HEK293 (cell line): ENCODE measurements around the gene JOSD1.
A peak's percentile ranks its signal among the peaks of the same experiment; 100 is the strongest.

Source experiments
- CTCF ChIA-PET: fragments of 350-600 bp; formaldehyde crosslinking; extraction: SDS; loops from one replicate; lab custom pipeline; 2021; ENCODE audit warnings: antibody characterized with exemption; lab: Yijun Ruan, JAX
- POLR2A ChIA-PET: fragments of 300-600 bp; formaldehyde crosslinking; extraction: SDS; loops from one replicate; lab custom pipeline; 2020; ENCODE audit warnings: antibody characterized with exemption, inconsistent platforms; lab: Yijun Ruan, JAX
- H3K27ac ChIP-seq: fragments of 200-500 bp; sonication (Bioruptor generic); 2 replicates; pipeline ENCODE4 v1.5.1; 2014; ENCODE audit warnings: low read depth, low read length, control low read depth, inconsistent platforms; ENCODE audit errors: extremely low read depth
- H3K36me3 ChIP-seq, 2 experiments: fragments of 200-500 bp in 1 of 2; sonication (Bioruptor generic) in 1 of 2; 1 replicate in 1 of 2; 2 replicates in 1 of 2; pipeline ENCODE4 v1.5.1; 2014 to 2017; ENCODE audit warnings: inconsistent platforms in 2 of 2, low read length in 2 of 2; ENCODE audit not compliant: control insufficient read depth in 2 of 2, insufficient read depth in 1 of 2
- H3K4me1 ChIP-seq: fragments of 200-500 bp; sonication (Bioruptor generic); 2 replicates; pipeline ENCODE4 v1.5.1; 2014; ENCODE audit warnings: mild to moderate bottlenecking, low read length, inconsistent platforms; ENCODE audit not compliant: control insufficient read depth, insufficient read depth
- H3K4me3 ChIP-seq: 2 replicates; pipeline ENCODE4 v1.5.1; 2011; ENCODE audit warnings: low read depth, mild to moderate bottlenecking, control low read depth, low read length, moderate library complexity
- H3K9me3 ChIP-seq: fragments of 200-500 bp; sonication (Bioruptor generic); 2 replicates; pipeline ENCODE4 v1.5.1; 2014; ENCODE audit warnings: low read depth, low read length, inconsistent platforms; ENCODE audit not compliant: control insufficient read depth, insufficient read depth
- EGR2 ChIP-seq: fragments of 450-650 bp; formaldehyde crosslinking; IDR thresholded peaks from 2 replicates; pipeline ENCODE4 v1.5.1; 2016; ENCODE audit warnings: low read depth, missing biosample characterization, missing genetic modification characterization
- IKZF3 ChIP-seq: fragments of 450-650 bp; IDR thresholded peaks from 2 replicates; pipeline ENCODE4 v1.5.0; 2018; ENCODE audit warnings: missing biosample characterization, mild to moderate bottlenecking, missing genetic modification characterization, moderate library complexity
- KLF10 ChIP-seq: fragments of 450-650 bp; IDR thresholded peaks from 2 replicates; pipeline ENCODE4 v1.5.1; 2018; ENCODE audit warnings: missing biosample characterization, mild to moderate bottlenecking, missing genetic modification characterization
- TCF7L2 ChIP-seq: IDR thresholded peaks from 2 replicates; pipeline ENCODE4 v1.6.1; 2011; ENCODE audit warnings: low read depth, mild to moderate bottlenecking, inconsistent platforms, low read length, moderate library complexity, borderline replicate concordance
- ZBTB7A ChIP-seq: fragments of 450-650 bp; formaldehyde crosslinking; IDR thresholded peaks from 2 replicates; pipeline ENCODE4 v1.5.1; 2016; ENCODE audit warnings: low read depth, missing biosample characterization, missing genetic modification characterization
- ZFP37 ChIP-seq: fragments of 450-650 bp; formaldehyde crosslinking; IDR thresholded peaks from 2 replicates; pipeline ENCODE4 v1.5.1; 2016; ENCODE audit warnings: missing biosample characterization, missing genetic modification characterization
- ZNF169 ChIP-seq: fragments of 450-650 bp; formaldehyde crosslinking; IDR thresholded peaks from 2 replicates; pipeline ENCODE4 v1.5.1; 2016; ENCODE audit warnings: missing biosample characterization, missing genetic modification characterization
- ZNF175 ChIP-seq: fragments of 450-650 bp; formaldehyde crosslinking; IDR thresholded peaks from 2 replicates; pipeline ENCODE4 v1.5.1; 2016; ENCODE audit warnings: missing biosample characterization, missing genetic modification characterization
- ZNF23 ChIP-seq: fragments of 450-650 bp; formaldehyde crosslinking; IDR thresholded peaks from 2 replicates; pipeline ENCODE4 v1.5.1; 2016; ENCODE audit warnings: missing biosample characterization, missing genetic modification characterization, borderline replicate concordance
- ZNF302 ChIP-seq: fragments of 450-650 bp; formaldehyde crosslinking; IDR thresholded peaks from 2 replicates; pipeline ENCODE4 v1.5.1; 2016; ENCODE audit warnings: missing biosample characterization, missing genetic modification characterization, low read depth
- ZNF404 ChIP-seq: fragments of 450-650 bp; formaldehyde crosslinking; IDR thresholded peaks from 2 replicates; pipeline ENCODE4 v1.5.1; 2017; ENCODE audit warnings: missing biosample characterization, missing genetic modification characterization
- ZNF48 ChIP-seq: fragments of 450-650 bp; formaldehyde crosslinking; IDR thresholded peaks from 2 replicates; pipeline ENCODE4 v1.5.1; 2016; ENCODE audit warnings: missing biosample characterization, missing genetic modification characterization
- ZNF560 ChIP-seq: fragments of 450-650 bp; formaldehyde crosslinking; IDR thresholded peaks from 2 replicates; pipeline ENCODE4 v1.5.1; 2017; ENCODE audit warnings: missing biosample characterization, missing genetic modification characterization, borderline replicate concordance
- ZNF585B ChIP-seq: fragments of 450-650 bp; formaldehyde crosslinking; IDR thresholded peaks from 2 replicates; pipeline ENCODE4 v1.5.1; 2016; ENCODE audit warnings: missing biosample characterization, missing genetic modification characterization
- ZNF623 ChIP-seq: fragments of 450-650 bp; formaldehyde crosslinking; IDR thresholded peaks from 2 replicates; pipeline ENCODE4 v1.5.1; 2016; ENCODE audit warnings: missing biosample characterization, missing genetic modification characterization
- ZNF701 ChIP-seq: fragments of 450-650 bp; formaldehyde crosslinking; IDR thresholded peaks from 2 replicates; pipeline ENCODE4 v1.5.1; 2016; ENCODE audit warnings: missing biosample characterization, missing genetic modification characterization
- ZNF704 ChIP-seq: fragments of 450-650 bp; formaldehyde crosslinking; IDR thresholded peaks from 2 replicates; pipeline ENCODE4 v1.5.1; 2016; ENCODE audit warnings: missing biosample characterization, missing genetic modification characterization
- ZNF792 ChIP-seq: fragments of 450-650 bp; formaldehyde crosslinking; IDR thresholded peaks from 2 replicates; pipeline ENCODE4 v1.5.1; 2016; ENCODE audit warnings: missing biosample characterization, missing genetic modification characterization
- TF ChIP-seq, protein P1 (sequence below): fragments of 450-650 bp; formaldehyde crosslinking; IDR thresholded peaks from 2 replicates; pipeline ENCODE4 v1.5.1; 2016; ENCODE audit warnings: missing biosample characterization, missing genetic modification characterization
- TF ChIP-seq, protein P2 (sequence below): fragments of 450-650 bp; formaldehyde crosslinking; IDR thresholded peaks from 2 replicates; pipeline ENCODE4 v1.5.1; 2016; ENCODE audit warnings: missing biosample characterization, missing genetic modification characterization
- TF ChIP-seq, protein P3 (sequence below): fragments of 450-650 bp; formaldehyde crosslinking; IDR thresholded peaks from 2 replicates; pipeline ENCODE4 v1.5.1; 2016; ENCODE audit warnings: missing biosample characterization, missing genetic modification characterization

JOSD1 gene

GRCh38 chr22:38681582-38682335 lies 19.0 kb downstream of the JOSD1 start, which contains the start of gene TOMM22 (continued):
- no peak for TF ChIP-seq ZNF704 (tag by site-specific recombination)
- peak; percentile 42; the same call in 1 of the 2 replicates for TF ChIP-seq ZNF623
- peak; percentile 75; the same call in 1 of the 2 replicates for TF ChIP-seq TCF7L2
- TF ChIP-seq, protein P1, sequence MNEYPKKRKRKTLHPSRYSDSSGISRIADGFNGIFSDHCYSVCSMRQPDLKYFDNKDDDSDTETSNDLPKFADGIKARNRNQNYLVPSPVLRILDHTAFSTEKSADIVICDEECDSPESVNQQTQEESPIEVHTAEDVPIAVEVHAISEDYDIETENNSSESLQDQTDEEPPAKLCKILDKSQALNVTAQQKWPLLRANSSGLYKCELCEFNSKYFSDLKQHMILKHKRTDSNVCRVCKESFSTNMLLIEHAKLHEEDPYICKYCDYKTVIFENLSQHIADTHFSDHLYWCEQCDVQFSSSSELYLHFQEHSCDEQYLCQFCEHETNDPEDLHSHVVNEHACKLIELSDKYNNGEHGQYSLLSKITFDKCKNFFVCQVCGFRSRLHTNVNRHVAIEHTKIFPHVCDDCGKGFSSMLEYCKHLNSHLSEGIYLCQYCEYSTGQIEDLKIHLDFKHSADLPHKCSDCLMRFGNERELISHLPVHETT = peak; percentile 96
- TF ChIP-seq ZNF48 (tag by site-specific recombination) = no peak
- TF ChIP-seq ZNF302 (tag by site-specific recombination) = no peak
- TF ChIP-seq, protein P2, sequence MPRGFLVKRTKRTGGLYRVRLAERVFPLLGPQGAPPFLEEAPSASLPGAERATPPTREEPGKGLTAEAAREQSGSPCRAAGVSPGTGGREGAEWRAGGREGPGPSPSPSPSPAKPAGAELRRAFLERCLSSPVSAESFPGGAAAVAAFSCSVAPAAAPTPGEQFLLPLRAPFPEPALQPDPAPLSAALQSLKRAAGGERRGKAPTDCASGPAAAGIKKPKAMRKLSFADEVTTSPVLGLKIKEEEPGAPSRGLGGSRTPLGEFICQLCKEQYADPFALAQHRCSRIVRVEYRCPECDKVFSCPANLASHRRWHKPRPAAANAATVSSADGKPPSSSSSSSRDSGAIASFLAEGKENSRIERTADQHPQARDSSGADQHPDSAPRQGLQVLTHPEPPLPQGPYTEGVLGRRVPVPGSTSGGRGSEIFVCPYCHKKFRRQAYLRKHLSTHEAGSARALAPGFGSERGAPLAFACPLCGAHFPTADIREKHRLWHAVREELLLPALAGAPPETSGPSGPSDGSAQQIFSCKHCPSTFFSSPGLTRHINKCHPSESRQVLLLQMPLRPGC (tag by site-specific recombination) = peak; percentile 68
- no peak for TF ChIP-seq ZNF792 (tag by site-specific recombination)
- no peak for TF ChIP-seq ZNF404
- TF ChIP-seq IKZF3 = no peak; the same call in 1 of the 2 replicates
- TF ChIP-seq ZBTB7A (tag by site-specific recombination) = 0 out of 2 replicates have a peak, but pooled peaks have one; percentile 40
- no peak for TF ChIP-seq ZNF560 (tag by site-specific recombination)
- TF ChIP-seq ZNF175 = no peak
- peak; percentile 4 for TF ChIP-seq ZNF585B (tag by site-specific recombination)
- TF ChIP-seq ZNF701 (tag by site-specific recombination) = no peak

GRCh38 chr22:38675833-38676232 lies 24.9 kb downstream of the JOSD1 start:
- CTCF ChIA-PET = no interaction called here
- POLR2A ChIA-PET = interaction anchor here (0.5 kb wide), 1 partner anchor 27 kb away, joined by 7 read pairs; no protein-coding TSS in a partner anchor

More at GRCh38 chr22:38675833-38676232, 24.9 kb downstream of the JOSD1 start:
- no peak for TF ChIP-seq EGR2 (tag by site-specific recombination)
- no peak for TF ChIP-seq KLF10
- TF ChIP-seq, protein P3, sequence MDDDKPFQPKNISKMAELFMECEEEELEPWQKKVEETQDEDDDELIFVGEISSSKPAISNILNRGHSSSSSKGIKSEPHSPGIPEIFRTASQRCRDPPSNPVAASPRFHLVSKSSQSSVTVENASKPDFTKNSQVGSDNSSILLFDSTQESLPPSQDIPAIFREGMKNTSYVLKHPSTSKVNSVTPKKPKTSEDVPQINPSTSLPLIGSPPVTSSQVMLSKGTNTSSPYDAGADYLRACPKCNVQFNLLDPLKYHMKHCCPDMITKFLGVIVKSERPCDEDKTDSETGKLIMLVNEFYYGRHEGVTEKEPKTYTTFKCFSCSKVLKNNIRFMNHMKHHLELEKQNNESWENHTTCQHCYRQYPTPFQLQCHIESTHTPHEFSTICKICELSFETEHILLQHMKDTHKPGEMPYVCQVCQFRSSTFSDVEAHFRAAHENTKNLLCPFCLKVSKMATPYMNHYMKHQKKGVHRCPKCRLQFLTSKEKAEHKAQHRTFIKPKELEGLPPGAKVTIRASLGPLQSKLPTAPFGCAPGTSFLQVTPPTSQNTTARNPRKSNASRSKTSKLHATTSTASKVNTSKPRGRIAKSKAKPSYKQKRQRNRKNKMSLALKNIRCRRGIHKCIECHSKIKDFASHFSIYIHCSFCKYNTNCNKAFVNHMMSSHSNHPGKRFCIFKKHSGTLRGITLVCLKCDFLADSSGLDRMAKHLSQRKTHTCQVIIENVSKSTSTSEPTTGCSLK (tag by site-specific recombination) = no peak
- TF ChIP-seq ZNF169 (tag by site-specific recombination) = no peak
- no peak for TF ChIP-seq ZFP37 (tag by site-specific recombination)
- TF ChIP-seq ZNF23 (tag by site-specific recombination) = no peak
- TF ChIP-seq, all 188 proteins: peak for 0
- Histone ChIP-seq H3K36me3 (peaks cover 21 to 30% of the 10 kb centered on the region in 2 experiments; a peak in 2 of 3 replicates), H3K4me3 (no peak overlapping the region), H3K9me3 (no peaks in the 10 kb centered on the region), H3K4me1 (no peaks in the 10 kb centered on the region), H3K27ac (no peak overlapping the region)
